Right lobe of liver (tissue), 4 donors: Measurements from ENCODE around the gene VCAM1.

ENCODE experiments used
- CTCF ChIP-seq, 4 donors: fragments of 200-600 bp in 3 of 4; fragments of 450-650 bp in 1 of 4; IDR thresholded peaks; one replicate each; pipeline versions ENCODE4 v1.5.1 to v1.8.0; 2016 to 2022; ENCODE audit warnings: antibody characterized with exemption in 4 of 4, mild to moderate bottlenecking in 2 of 4
- POLR2A ChIP-seq: fragments of 450-650 bp; IDR thresholded peaks from one replicate; pipeline ENCODE4 v1.6.1; 2017; ENCODE audit warnings: antibody characterized with exemption, mild to moderate bottlenecking
- donor health status: DM: no; HTN: no; CAD: no.
- donor health status: DM: no; HTN: no; CAD: no.
- donor health status: DM: no; HTN: yes; CAD: no.

GRCh38 chr1:100774370-100774769 lies 54.8 kb downstream of the VCAM1 start:
- TF ChIP-seq CTCF (IDR thresholded peaks at IDR 0.05) (no peak), POLR2A (no peak)
